DMS53 (cell line): Measurements from ENCODE around the gene PER2.
A peak's percentile ranks its signal among the peaks of the same experiment; 100 is the strongest.
"Not testable (repeated sequence)": the region's sequence is repeated elsewhere in the genome, so short reads cannot be mapped to it uniquely, and the experiment has no call there.

ENCODE experiments used
- DNase-seq: peaks from one replicate; lab custom pipeline; 2025; lab: John Stamatoyannopoulos, UW

PER2 gene

GRCh38 chr2:238286551-238286950 is 1.9 kb downstream of the PER2 start:
- DNase-seq, result peak; percentile 95

GRCh38 chr2:238286095-238286494 is 2.3 kb downstream of the PER2 start:
- DNase-seq, result peak; percentile 88

DNA sequence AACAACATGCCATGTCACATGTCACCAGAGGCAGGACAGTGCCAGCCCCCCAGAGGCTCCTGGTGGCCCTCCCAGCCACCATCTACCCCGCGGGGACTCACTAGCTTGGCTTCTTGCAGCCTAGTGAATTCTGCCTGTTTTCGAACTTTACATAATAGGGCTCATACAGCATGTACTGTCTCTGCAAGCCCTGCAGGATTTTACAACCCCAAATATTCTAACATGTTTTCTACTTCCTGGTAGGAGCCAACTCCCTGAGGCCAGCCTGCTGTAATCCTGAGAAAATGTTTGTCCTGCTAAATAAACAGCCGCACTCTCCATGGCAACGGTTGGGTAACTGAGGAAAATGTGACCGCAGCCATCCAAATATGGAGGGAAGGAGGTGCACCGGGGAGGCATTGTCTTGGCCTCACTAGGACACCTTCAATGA is 2.7 kb downstream of the PER2 start:
- peak; percentile 99 for DNase-seq

DNA sequence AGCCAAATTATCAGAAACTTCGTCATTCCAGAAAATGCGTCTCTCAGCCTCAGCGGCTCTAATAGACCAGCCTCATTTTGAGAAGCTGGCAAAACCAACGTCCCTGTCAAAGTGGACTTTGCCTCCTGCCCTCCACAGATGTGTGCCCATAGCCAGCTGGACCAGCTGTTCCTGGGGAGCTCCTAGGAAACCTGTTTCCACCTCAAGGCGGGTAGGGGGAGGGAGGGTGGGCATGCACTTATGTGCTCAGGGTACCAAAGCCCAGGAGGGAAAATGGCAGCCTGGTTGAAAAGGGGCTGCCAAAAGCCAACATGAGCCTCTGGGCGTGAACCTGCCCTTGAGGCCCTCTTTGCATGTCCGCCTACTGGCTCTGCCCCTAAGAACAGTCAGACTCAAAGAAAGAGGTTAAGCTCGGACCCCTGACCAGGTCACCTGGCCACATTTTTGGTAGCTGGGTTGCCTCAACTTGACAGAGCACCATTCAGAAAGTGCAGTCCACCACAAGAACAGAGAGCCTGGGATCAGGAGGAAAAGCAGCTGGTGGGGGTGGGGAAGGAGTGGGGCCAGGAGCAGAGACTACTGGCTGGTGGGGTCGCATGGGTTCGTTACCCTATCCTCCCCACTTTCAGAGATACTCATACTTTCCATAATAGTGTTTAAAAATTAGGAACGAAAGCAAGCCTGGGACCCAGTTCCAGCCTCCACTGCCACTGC is 3.5 kb downstream of the PER2 start:
- peak; percentile 74 for DNase-seq

DNA sequence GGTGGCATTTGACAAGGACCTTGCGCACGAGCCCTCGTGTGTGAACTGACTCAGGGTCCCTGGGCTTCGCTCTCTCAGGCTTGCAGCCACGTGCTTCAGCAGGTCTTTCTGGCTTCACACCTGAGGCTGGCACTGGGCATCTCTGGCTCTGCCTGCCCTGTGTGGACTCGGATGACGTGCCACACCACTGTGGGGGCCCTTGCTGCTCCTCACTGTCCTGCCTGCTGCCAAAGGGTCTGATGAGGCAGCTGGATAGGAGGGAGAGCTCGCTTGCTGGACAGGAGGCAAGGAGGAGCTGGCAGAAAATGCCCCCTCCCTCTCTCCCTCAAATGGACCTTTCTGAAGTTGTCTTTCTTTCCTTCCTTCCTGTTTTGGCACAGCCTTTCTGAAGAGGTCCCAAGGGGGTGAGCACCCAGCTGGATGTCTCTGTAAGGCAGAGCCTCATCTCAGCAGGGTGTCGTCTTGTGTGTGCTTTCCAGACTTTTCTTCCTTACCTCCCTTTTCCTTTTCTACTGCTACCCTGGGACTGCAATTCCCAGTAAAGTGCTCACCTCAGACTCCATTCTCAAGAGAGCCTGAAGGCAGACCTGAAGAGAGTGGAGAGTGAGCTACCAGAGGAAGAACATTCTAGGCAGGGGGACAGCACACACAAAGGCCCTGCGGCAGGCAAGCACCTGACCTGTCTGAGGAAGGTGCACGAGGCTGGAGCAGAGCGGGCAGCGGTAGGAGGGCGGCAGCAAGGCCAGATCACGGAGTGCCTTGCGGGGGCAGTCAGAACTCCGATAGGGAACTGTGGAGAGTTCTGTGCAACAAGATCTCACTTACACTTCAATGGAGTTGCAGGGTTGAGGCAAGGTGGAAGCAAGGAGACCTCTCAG is 5.3 kb downstream of the PER2 start:
- DNase-seq, result no peak

DNA sequence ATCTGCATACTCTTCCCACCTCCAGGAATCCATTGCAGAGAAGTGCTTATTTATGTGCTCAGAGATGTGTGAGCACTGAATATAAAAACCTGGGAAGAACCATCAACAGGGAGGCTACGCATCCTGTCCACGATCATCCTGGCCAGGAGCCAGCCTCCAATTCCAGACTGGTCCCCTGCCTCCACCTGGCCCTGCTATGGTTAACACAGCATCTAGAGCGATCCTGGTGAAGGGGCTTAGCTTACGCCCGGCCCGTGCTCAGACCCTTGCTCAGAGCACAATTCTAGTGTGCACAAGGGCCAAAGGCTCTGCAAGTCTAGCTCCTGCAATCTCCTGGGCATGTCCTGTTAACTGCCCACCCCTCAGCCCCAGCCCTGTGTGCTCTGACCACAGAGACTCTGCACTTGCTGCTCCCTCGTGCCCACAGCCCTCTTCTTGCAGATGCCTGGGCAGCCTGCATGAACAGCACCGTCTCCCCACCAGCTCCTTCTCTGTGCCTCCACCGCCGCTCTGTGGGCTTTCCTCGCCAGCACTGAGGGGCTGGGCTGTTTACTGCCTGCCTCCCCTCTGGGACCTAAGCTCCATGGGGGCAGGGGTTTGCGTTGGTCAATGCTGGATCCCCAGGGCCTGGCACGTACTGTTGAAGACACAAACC is 6.5 kb downstream of the PER2 start:
- no peak for DNase-seq

DNA sequence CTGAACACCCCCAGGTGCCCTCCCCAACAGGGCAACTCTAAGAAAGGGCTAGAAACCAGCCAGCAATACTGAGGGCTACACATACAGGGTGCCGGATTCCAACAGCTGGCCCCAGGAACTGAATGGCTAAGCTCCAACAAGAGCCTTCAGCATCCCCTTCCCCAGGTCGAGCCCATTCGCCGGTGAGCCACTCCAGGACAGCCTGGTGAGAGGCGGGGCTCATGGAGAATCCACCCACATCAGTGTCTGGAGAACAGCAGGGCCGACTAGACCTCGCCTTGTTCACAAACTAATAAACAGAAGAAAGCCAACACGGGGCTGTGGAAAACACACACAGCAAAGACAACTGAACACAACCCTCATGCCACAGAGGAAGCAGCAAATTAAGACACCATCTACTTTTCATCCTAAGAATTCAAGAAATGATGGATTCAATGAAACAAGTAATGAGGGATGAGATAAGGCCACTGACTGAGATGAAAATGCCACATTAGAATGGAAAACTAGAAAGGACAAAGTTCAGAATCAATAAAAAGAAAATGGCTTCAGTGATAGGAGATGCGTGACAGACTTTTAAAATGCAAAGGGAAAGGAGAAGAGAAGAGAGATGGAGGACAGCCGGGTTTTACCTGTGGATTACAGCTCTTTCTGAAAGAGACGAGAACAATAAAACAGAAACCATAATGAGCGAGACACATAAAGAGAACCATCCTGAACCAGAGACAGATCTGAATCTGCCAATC is 8.2 kb downstream of the PER2 start:
- no peak for DNase-seq

- no peak for DNase-seq
These were observed 9.1 kb downstream of the PER2 start for GRCh38 chr2:238279324-238279682.

DNA sequence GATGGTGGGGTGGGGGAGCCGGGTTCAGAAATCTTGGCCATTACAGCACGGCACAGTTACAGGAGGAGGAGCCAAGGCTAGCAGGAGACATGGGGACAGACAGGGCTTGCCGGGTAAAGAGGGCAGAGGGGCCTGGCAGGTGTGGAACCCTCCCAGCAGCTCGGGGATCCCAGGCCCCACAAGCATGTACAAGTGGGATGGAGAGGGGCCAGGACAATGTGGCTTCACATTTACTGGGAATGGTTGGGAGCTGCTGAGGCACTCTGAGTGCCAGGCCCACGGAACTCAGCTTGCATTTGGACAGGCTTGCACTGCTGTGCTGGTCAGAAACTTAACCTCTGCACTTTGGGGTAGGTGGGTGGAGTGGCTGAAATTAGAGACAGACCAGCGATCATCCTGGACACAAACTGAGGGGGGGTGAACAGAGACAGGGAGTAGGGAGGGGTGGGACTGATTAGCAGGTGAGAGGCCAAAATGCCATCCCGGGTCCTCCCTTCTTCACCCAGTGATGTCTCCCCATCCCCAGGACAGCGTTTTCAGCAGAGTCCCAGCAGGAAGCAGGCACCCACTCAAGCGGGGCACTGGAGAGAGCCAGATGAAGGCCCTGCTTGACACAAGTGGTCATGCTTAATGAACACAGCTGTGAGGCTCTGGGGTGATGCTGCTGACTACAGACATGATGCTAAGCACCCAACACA is 9.6 kb downstream of the PER2 start:
- peak; percentile 95 for DNase-seq

DNA sequence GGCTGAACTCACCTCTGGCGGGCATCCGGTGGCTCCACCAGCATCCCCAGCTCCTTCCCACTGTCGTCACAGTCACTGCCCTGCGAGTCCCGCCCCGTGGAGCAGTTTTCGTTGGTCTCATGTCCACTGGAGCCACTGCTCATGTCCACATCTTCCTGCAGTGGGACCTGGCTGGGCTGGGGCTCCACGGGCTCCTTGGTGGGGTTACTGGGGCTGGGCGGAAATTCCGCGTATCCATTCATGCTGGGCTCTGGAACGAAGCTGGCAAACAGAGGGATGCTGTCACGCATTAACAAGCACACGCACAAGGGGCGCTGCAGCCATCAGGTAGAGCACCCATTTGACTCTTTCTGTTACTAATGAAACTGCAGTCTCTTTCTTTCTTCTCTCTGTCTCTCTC is 10.7 kb downstream of the PER2 start:
- DNase-seq, result peak; percentile 64

DNA sequence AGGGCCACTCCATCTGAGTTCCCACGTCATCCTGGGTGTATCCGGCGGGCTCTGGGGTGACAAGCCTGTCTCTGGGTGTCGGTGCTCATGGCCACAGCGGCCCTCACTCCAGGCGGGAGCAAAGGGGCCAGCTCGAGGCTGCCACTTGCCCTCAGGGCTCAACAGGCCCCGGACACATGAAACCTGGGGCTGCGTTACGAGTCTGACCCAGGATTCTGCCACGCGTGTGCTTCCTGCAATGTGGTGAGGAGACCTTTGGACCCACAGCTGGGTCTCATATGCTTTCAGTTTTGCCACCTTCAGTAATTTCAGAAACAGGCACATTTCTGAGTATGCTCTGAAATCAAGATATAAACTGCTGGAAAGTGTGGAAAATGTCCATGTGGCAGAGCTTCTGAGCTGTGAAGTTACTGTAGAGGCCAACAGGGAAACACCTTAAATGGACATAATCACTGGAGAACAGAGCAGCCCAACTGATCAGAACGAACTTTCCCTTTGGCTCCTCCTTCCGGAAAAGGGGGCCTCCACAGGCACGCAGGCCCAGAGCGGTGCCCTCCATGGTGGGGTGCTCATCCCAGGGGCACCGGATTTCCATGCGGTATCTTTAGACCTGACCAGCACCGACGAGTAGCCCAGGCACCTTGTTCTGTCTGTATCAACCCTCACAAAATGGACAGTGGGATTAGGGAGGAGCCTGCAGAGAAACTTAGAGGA is 14.1 kb downstream of the PER2 start:
- peak; percentile 27 for DNase-seq

- DNase-seq, result not testable (repeated sequence)
These were observed 15.0 kb downstream of the PER2 start for GRCh38 chr2:238273433-238273832.

- DNase-seq, result no peak
These were observed 16.3 kb downstream of the PER2 start for GRCh38 chr2:238272156-238272555.

GRCh38 chr2:238271686-238272085 is 16.7 kb downstream of the PER2 start:
- not testable (repeated sequence) for DNase-seq

- no peak for DNase-seq
These were observed 17.3 kb downstream of the PER2 start for GRCh38 chr2:238271061-238271554.

- no peak for DNase-seq
These were observed 17.8 kb downstream of the PER2 start for GRCh38 chr2:238270606-238271005.

GRCh38 chr2:238269741-238270140 is 18.7 kb downstream of the PER2 start:
- no peak for DNase-seq

- DNase-seq, result no peak
These were observed 20.3 kb downstream of the PER2 start for GRCh38 chr2:238267884-238268680.

DNA sequence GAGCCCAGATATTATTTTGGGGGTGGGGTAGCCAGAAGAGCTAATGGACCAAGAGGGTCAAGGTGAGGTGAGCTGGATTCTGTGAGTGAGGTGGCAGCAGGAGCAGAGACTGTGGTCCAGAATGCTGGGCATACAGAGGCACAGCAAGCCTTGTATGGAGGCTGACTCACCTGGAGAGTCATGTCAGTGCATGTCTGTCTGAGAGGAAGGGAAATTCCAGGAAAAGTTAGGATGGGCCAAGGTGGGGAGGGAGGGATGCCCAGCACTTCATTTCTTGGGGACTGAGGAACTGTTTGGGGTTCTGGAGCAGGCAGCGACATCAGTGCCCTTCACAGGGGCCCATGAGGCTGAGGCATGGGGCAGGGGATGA is 21.1 kb downstream of the PER2 start:
- DNase-seq, result peak; percentile 63

GRCh38 chr2:238265605-238266004 is 22.8 kb downstream of the PER2 start:
- no peak for DNase-seq
